MM.1S (cell line): ENCODE measurements around the gene BCAR3.

Source experiments
- CTCF ChIP-seq: fragments of 300-600 bp; sonication (generic); IDR thresholded peaks from 2 replicates; pipeline ENCODE4 v1.5.1; 2016; ENCODE audit warnings: antibody characterized with exemption, low read length, mixed read lengths
- EZH2 ChIP-seq: fragments of 300-600 bp; sonication (generic); optimal IDR thresholded peaks from 2 replicates; pipeline ENCODE3; 2017; ENCODE audit warnings: low read depth, mild to moderate bottlenecking, antibody characterized with exemption, low read length, mixed read lengths

DNA sequence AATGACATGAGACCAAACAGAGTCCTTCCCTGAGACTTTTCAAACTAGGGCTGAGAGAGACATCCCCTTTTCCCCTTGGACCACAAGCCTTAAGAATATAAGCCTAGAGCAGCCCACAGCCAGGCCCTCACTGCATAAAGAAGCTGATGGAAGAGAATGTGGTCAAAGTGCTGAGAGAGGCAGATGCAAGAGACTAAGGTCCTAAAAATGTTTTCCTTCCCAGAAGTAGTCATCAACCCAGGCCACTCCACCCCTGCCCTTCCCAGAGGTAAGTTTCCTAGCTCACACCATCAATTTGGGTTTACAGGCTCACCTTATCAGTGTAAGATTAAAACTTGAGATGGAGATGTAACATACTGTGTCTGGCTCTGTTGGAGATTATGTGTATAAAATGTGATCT is 58.2 kb downstream of the BCAR3 start:
- TF ChIP-seq EZH2 (no peak), CTCF (no peak)
